C4-2B (cell line): ENCODE results near the gene RALGPS2.

ENCODE experiments used
- CTCF ChIP-seq: fragments of 450-650 bp; conservative IDR thresholded peaks from 2 replicates; pipeline ENCODE4 v1.5.1; 2017; ENCODE audit warnings: mild to moderate bottlenecking
- ZFX ChIP-seq: fragments of 450-650 bp; IDR thresholded peaks from 2 replicates; pipeline ENCODE4 v1.6.1; 2017

DNA sequence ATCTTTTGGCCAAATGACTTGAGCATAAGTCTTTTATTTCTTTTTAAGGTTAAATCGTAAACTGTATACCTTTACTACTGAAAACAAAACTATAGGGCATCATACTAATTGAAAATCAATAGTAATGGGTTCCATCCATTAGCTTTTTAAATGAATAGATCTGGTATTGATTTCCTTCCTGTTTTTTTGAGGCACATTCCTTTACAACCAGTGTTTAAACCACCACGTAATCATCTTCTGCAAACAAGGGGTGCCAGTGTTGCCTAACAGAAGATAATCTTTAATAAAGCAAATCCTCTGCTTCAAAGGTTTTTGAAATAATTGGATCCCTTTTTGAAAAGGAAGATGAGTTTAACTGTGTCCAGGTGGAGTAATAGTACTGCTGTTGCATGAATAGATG is 194.5 kb downstream of the RALGPS2 start:
- no peak for TF ChIP-seq CTCF
- TF ChIP-seq ZFX, result no peak
